T47D (cell line): ENCODE results near the gene STN1.
A peak's percentile ranks its signal among the peaks of the same experiment; 100 is the strongest.

Experiments
- DNase-seq, 2 experiments: peaks; one replicate each; pipeline versions ENCODE4 v3.0.0 to v3.0.0-alpha.2; 2011 to 2012; ENCODE audit warnings: low read depth in 1 of 2, low spot score in 1 of 2
- JUND ChIP-seq: IDR thresholded peaks from 2 replicates; pipeline ENCODE4 v1.6.1; 2012; ENCODE audit warnings: low read depth
- in situ Hi-C: cut with HindIII; loops from 2 replicates; pipeline ENCODE4 v1.10.0; 2016; ENCODE audit warnings: low sequenced_read_pairs, low pct_unique_long_range_greater_than_20kb

The STN1 gene

DNA sequence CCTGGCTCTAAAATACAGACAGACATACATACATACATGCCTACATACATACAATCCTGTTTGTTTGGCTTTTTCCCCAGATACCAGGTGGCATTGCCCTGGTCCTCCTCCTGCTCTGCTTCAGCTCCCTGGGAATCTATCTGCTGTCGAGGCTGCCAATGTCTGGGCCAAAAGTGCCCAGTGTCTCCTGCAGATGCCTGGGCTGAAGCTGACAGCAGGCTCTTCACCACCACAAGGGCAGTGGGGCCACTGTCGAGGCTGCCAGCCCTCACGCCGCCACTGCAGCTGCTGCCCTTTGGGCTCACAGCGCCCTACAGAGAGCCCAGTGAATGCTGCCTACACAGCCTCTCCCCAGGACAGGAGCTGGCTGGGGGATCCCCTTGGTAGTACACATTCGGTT, 18.0 kb upstream of the STN1 start:
- no peak for TF ChIP-seq JUND
- in situ Hi-C loops: no loop called here
- no peak for DNase-seq

DNA sequence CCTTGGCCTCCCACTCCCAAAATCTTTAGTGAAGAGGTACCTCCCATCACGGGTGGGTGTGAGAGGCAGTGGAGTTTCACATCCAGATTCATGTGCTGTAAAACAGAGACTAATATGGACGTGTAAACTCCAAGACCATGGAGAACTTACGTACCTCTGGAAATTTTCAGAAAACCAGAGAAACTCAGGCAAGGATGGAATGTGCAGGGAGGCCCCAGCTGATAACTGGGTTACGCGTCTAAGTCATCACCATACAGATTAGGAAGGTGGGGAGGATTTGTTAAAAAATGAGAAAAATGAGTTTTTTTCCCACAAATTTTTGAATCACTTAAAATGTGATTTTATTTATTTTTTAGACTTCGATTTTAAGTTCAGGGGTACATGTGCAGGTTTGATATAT, 16.3 kb upstream of the STN1 start:
- DNase-seq: no peak
- no peak for TF ChIP-seq JUND

DNA sequence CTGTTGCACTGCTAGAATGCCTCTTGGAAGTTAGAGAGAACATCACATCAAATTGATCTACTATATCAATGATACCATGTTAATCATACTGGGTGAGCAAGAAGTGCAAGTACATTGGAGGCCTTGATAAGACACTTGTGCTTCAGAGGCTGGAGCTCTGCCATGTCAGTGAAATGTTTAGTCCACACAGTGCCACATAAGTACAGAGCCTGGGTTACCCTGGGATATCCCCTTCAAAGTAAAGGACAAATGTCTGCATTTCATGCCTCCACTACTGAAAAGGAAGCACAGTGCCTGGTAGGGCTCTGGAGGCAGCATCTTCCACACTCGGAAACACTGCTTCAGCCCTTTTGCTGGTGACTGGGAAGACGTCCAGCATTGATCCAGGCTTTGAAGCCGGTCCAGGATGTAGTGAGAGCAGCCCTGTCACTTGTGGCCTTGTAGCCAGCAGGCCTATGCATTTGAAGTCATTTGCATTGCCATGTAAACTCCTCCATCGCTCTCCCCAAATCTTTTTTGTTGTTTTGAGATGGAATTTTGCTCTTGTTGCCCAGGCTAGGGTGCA, 15.7 kb upstream of the STN1 start:
- DNase-seq: no peak
- in situ Hi-C loops: no loop called here
- no peak for TF ChIP-seq JUND

More for the DNA sequence above, 16.3 kb upstream of the STN1 start:
- in situ Hi-C loops: no loop called here

DNA sequence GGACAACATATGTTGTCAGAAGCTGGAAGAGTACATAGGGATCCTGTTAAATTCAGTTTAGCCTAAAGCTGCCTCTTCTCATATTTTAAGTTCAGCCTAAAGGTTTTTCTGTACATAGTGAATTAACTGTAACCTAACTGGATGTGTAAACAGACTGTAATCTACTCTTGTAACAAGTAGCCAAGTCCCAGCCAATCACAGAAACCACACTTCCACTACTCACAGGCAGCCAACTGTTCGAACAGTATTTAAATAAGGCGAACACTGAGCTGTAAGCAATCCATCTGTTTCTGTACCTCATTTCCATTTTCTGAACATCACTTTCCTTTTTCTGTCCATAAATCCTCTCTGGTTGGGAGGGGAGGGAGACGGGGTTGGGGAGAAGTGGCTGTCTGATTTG, 15.0 kb upstream of the STN1 start:
- TF ChIP-seq JUND: no peak
- in situ Hi-C loops: no loop called here
- DNase-seq: no peak

DNA sequence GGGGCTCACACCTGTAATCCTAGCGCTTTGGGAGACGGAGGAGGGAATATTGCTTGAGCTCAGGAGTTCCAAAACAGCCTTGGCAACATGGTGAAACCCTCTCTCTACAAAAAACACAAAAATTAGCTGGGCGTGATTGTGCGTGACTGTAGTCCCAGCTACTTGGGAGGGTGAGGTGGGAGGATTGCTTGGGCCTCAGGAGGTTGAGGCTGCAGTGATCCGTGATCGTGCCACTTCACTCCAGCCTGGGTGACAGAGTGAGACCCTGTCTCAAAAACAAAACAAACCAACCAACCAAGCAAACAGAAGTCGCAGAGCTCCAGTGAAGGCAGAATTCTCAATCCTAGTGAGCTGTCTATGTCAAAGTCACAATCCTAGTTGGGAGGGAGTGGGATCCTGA, 14.3 kb upstream of the STN1 start:
- DNase-seq: no peak
- no peak for TF ChIP-seq JUND
- in situ Hi-C loops: no loop called here

DNA sequence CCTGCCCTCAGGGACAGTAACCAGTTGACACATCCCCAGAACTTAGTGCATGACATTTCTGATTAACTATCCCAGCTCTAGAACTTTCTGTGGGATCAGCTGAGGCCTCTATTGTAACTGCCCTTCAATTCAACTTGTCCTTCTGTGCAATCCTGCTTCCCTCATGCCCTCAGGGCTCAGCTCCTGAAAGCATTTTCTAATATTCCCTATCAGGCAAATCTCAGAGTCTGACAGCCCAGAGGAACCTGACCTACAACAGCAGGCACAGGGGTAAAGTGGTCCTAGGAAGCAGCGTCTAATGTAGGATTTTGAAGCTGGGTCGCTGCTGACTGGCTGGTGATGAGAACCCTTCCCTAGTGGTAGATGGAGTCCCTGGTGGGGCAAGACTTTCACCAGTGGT, 13.6 kb upstream of the STN1 start:
- no peak for TF ChIP-seq JUND
- DNase-seq: peak in 1 of 2 experiments; percentile 42

DNA sequence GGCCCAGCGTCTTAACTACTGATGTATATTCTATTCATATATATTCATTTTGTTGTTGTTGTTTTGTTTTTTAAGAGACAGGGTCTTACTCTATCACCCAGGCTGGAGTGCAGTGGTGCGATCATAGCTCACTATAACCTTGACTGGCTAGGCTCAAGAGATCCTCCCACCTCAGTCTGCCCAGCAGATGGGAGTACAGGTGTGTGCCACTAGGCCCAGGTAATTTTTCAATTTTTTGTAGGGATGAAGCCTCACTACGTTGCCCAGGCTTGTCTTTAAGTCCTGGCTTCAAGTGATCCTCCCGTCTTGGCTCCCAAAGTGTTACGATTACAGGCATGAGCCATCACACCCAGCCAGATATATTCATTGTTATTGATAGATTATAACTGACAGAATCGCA, 12.9 kb upstream of the STN1 start:
- no peak for TF ChIP-seq JUND
- in situ Hi-C loops: no loop called here
- no peak for DNase-seq

More for the DNA sequence above, 13.6 kb upstream of the STN1 start:
- in situ Hi-C loops: no loop called here

DNA sequence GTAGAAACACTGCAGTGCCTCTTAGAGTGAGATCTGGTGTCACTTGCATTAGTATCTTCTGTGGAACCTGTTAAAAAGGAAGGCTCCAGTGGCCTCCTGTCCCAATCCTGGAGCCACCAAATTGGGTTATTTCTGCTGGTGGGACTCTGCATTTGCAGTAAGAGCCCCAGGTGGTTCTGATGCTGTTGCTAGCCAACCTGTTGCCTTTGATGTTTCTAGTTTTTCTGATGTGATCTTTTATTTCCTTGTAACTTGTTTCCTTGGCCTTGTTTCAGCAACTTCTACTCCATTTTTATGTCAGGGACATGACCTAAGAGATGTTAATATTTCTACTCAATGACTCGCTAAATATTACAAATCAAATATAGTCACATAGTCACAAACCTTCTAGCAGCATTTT, 12.5 kb upstream of the STN1 start:
- no peak for DNase-seq
- in situ Hi-C loops: no loop called here
- TF ChIP-seq JUND: no peak

DNA sequence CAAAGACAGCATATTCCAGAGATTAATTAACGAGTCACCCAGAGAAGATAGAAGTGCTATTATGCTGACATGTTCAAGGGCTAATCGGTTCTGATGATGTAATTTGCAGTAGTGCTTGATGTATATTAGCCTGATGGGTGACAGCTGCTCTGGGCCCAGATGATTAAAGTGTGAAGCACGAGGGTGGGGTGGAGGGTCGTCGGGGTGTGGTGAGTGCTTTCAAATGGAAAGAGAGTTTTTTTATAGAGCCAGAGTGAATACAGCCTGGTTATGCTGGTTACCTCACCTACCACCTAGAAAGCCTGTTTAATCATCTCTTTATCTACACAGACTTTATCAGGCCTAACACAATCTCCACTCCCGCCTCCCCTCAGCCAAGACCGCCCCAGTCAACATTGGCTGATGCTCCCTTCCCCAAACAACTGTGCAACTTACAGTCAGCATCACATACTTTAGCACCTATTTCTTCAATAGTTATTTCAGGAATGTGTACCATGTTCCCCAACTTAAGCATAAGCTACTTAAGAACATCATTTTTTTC, 11.5 kb upstream of the STN1 start:
- in situ Hi-C loops: no loop called here
- DNase-seq: no peak
- no peak for TF ChIP-seq JUND

DNA sequence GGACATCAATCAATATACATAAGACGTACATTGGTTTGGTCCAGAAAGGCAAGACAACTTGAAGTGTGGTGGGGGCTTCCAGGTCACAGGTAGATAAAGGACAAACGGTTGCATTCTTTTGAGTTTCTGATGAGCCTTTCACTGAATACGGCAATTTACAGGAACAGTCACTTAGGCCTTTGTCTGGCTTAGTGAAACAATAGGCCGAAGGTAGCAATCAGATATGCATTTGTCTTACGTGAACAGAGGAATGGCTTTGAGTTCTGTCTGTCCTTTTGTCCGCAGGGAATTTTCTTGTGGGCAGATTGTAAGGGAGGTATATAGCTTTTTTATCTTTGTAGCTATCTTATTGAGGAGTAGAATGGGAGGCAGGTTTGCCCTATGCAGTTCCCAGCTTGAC, 10.8 kb upstream of the STN1 start:
- DNase-seq: no peak
- TF ChIP-seq JUND: no peak
- in situ Hi-C loops: no loop called here

DNA sequence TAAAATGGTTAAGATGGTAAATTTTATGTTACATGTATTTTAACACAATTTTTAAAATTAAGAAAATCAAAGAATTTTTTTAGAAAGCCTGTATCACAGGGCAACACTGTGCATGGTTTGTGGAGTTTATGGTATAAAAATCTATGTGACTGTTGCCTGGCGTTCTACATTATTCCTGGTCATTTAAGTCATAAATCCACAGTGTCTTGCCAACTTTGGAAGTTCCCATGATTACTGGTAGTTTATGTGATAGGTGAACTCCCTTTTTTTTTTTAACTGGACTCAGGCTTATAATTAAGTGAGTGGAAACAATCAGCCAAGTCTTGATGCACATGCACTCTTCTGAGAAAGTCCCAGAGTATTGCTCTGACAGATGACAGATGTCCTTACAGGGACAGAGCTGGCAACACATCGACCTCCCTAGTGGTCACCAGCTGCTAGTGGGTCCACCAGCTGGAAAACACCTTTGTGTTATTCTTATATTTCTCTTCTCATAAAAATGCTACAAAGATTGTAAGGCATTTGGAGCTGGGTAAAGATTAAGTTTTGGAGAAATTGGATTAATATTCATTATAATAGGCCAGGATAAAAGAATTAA, 8.8 kb upstream of the STN1 start:
- TF ChIP-seq JUND: no peak
- DNase-seq: no peak
- in situ Hi-C loops: no loop called here

DNA sequence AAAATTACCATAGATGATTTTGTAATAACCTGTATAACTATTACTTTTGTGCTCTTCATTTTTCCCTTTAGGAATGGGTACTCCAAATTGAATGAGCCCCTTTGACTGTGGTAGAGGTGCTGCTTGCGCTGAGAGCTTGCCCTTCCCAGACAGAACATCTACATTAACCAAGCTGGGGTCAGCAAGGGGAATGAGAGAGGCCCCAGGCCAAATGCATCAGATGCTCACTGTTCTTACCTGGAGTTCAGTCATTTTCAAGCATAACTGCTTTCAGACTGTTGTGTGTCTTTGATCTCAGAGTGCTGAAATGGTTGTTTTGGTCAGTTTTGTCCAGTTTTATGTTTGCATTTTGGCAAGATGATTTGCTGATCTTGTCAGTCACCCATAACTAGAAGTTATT, 7.6 kb upstream of the STN1 start:
- no peak for DNase-seq
- in situ Hi-C loops: no loop called here
- TF ChIP-seq JUND: no peak

DNA sequence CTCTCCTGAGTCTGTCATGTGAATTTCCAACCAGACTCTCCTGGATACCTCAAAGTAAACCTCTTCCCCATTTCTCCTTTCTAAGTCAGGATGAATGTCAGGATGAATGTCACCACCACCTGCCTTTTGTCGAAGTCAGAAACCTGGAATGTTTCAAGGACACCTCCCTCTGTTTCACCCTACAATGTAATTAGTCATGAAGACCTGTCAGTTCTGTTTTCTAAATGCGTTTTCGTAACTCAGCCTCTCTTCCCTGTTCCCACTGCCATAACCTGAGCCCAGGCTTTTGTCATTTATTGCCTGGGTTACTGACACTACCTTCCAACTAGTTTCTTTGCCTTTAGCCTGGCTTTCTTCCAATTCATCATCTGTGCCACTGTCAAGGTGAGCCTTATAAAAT, 5.5 kb upstream of the STN1 start:
- in situ Hi-C loops: no loop called here
- DNase-seq: no peak
- no peak for TF ChIP-seq JUND

DNA sequence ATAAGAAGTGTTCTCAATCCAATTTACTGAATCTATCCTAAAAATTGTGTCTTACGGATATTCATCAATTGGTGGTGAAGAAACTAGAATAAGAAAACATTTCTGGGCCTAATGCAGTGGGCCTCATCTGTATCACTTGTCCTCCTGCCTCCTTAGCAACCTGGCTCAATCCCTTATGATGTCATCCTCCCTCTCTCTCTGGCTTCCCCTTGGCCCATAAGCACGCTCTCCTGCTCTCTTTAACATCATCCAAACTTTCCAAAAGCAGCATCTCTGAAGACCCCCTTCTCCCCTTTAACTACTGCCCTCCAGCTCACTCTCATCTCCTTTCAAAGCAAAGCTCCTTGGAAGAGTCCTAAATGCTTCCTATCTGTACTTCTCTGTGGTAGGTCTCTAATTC, 4.7 kb upstream of the STN1 start:
- DNase-seq: no peak
- in situ Hi-C loops: no loop called here
- TF ChIP-seq JUND: no peak
